GM23338 (cell line): ENCODE measurements around the gene ANKRD31. TPM values are rescaled to one million over a fixed set of nuclear protein-coding genes. Genes with fewer than 3 reads are reported as not detected.

ENCODE experiments used
- ATAC-seq: fragments of 200-7000 bp; cut with Tn5 transposase; 3 replicates; pipeline ENCODE4 v1.9.1; 2020
- DNase-seq: peaks from one replicate; pipeline ENCODE4 v3.0.0-alpha.2; 2015; ENCODE audit warnings: low spot score
- H2AFZ ChIP-seq: fragments of 200-600 bp; sonication (generic); 2 replicates; pipeline ENCODE4 v1.8.0; 2016; ENCODE audit warnings: antibody characterized with exemption, mild to moderate bottlenecking, moderate library complexity
- H3F3A ChIP-seq: fragments of 200-600 bp; sonication (generic); replicated peaks from 2 replicates; pipeline ENCODE4 v1.8.0; 2017; ENCODE audit warnings: antibody characterized with exemption, mixed run types, low read depth
- H3K27ac ChIP-seq: fragments of 200-600 bp; sonication (generic); 2 replicates; pipeline ENCODE4 v1.6.1; 2016; ENCODE audit warnings: low read depth
- H3K27me3 ChIP-seq: fragments of 200-600 bp; sonication (generic); 2 replicates; pipeline ENCODE4 v1.8.0; 2016; ENCODE audit warnings: mild to moderate bottlenecking, mixed run types, moderate library complexity; ENCODE audit not compliant: insufficient read depth
- H3K36me3 ChIP-seq: fragments of 200-600 bp; sonication (generic); 2 replicates; pipeline ENCODE4 v1.8.0; 2016; ENCODE audit warnings: mild to moderate bottlenecking; ENCODE audit not compliant: insufficient read depth
- H3K4me1 ChIP-seq: fragments of 200-600 bp; sonication (generic); 2 replicates; pipeline ENCODE4 v1.8.0; 2016; ENCODE audit warnings: mild to moderate bottlenecking, moderate library complexity; ENCODE audit not compliant: insufficient read depth
- H3K4me2 ChIP-seq: fragments of 200-600 bp; sonication (generic); 2 replicates; pipeline ENCODE4 v1.7.1; 2017; ENCODE audit warnings: mixed run types
- H3K4me3 ChIP-seq: fragments of 200-600 bp; sonication (generic); 2 replicates; pipeline ENCODE4 v1.6.1; 2016; ENCODE audit warnings: mixed run types
- H3K79me2 ChIP-seq: fragments of 200-600 bp; sonication (generic); replicated peaks from 2 replicates; pipeline ENCODE4 v1.8.0; 2017; ENCODE audit warnings: mild to moderate bottlenecking; ENCODE audit not compliant: insufficient read depth
- H3K9me2 ChIP-seq: fragments of 200-600 bp; sonication (generic); 2 replicates; pipeline ENCODE4 v1.8.0; 2017; ENCODE audit not compliant: insufficient read depth
- H4K20me1 ChIP-seq: fragments of 200-600 bp; sonication (generic); replicated peaks from 2 replicates; pipeline ENCODE4 v1.8.0; 2017; ENCODE audit warnings: mild to moderate bottlenecking; ENCODE audit not compliant: insufficient read depth
- H3K27ac Mint-ChIP-seq: 2 replicates; pipeline ENCODE4 v1.8.0; 2020; ENCODE audit warnings: inconsistent platforms, mild to moderate bottlenecking, moderate library complexity, mixed read lengths
- H3K27me3 Mint-ChIP-seq: 3 replicates; pipeline ENCODE4 v1.8.0; 2022; ENCODE audit warnings: low read depth, mild to moderate bottlenecking, moderate library complexity, mixed read lengths, inconsistent platforms; ENCODE audit not compliant: insufficient read depth, poor library complexity
- H3K36me3 Mint-ChIP-seq: 3 replicates; pipeline ENCODE4 v1.8.0; 2021; ENCODE audit warnings: low read depth, mild to moderate bottlenecking, inconsistent platforms, moderate library complexity, mixed read lengths
- H3K4me1 Mint-ChIP-seq: 3 replicates; pipeline ENCODE4 v1.8.0; 2020; ENCODE audit warnings: mild to moderate bottlenecking, inconsistent platforms, mixed read lengths
- H3K4me3 Mint-ChIP-seq: 3 replicates; pipeline ENCODE4 v1.8.0; 2021; ENCODE audit warnings: moderate library complexity, mild to moderate bottlenecking, inconsistent platforms, mixed read lengths
- H3K9me3 Mint-ChIP-seq: 3 replicates; pipeline ENCODE4 v1.8.0; 2020; ENCODE audit warnings: moderate library complexity, mild to moderate bottlenecking, inconsistent platforms, mixed read lengths
- CREB1 ChIP-seq: fragments of 250-450 bp; sonication (Bioruptor Pico); IDR thresholded peaks from 2 replicates; pipeline ENCODE4 v1.5.0; 2020; ENCODE audit warnings: low read depth, mild to moderate bottlenecking, moderate library complexity
- EZH2 ChIP-seq: fragments of 200-600 bp; sonication (generic); IDR thresholded peaks from one replicate; pipeline ENCODE4 v1.8.0; 2017; ENCODE audit warnings: antibody characterized with exemption, mild to moderate bottlenecking, low read depth; ENCODE audit not compliant: unreplicated experiment
- EZH2phosphoT487 ChIP-seq: fragments of 200-600 bp; sonication (generic); IDR thresholded peaks from one replicate; pipeline ENCODE4 v1.8.1; 2018; ENCODE audit warnings: antibody characterized with exemption; ENCODE audit not compliant: unreplicated experiment
- JUNB ChIP-seq: IDR thresholded peaks from one replicate; pipeline ENCODE4 v1.6.1; 2016; ENCODE audit warnings: antibody characterized with exemption; ENCODE audit not compliant: unreplicated experiment
- NANOG ChIP-seq: IDR thresholded peaks from 2 replicates; pipeline ENCODE4 v1.6.1; 2016; ENCODE audit warnings: antibody characterized with exemption, borderline replicate concordance
- POLR2AphosphoS5 ChIP-seq: IDR thresholded peaks from 2 replicates; pipeline ENCODE4 v1.6.1; 2016; ENCODE audit warnings: antibody characterized with exemption, low read depth
- STAT1 ChIP-seq: IDR thresholded peaks from one replicate; pipeline ENCODE4 v1.6.1; 2016; ENCODE audit warnings: antibody characterized with exemption; ENCODE audit not compliant: unreplicated experiment
- ZNF114 ChIP-seq: fragments of 250-450 bp; sonication (Bioruptor Pico); IDR thresholded peaks from 2 replicates; pipeline ENCODE4 v1.5.0; 2020; ENCODE audit warnings: mild to moderate bottlenecking, moderate library complexity
- ZNF331 ChIP-seq: fragments of 250-450 bp; sonication (Bioruptor Pico); IDR thresholded peaks from 2 replicates; pipeline ENCODE4 v1.5.0; 2020; ENCODE audit warnings: low read depth, mild to moderate bottlenecking, moderate library complexity
- polyA plus RNA-seq: library from polyadenylated mRNA; unstranded; fragments of >200 nt; fragmentation: Nextera tagmentation; extraction: Ambion mirVana; gene quantifications from 2 replicates; pipeline ENCODE4 v1.2.1, GENCODE V29; 2016
- total RNA-seq: library from RNA; depleted of rRNA; stranded (reverse); fragments of >200 nt; shearing (Covaris generic); gene quantifications from 2 replicates; pipeline ENCODE4 v1.2.3, GENCODE V29; 2014
- TF ChIP-seq, protein P1 (sequence below): IDR thresholded peaks from one replicate; pipeline ENCODE4 v1.6.1; 2018; ENCODE audit warnings: antibody characterized with exemption; ENCODE audit not compliant: unreplicated experiment
- TF ChIP-seq, protein P2 (sequence below): IDR thresholded peaks from 2 replicates; pipeline ENCODE4 v1.6.1; 2016; ENCODE audit warnings: antibody characterized with exemption
- TF ChIP-seq, protein P3 (sequence below), 2 experiments: fragments of 200-600 bp in 1 of 2; sonication (generic) in 1 of 2; conservative IDR thresholded peaks; 2 replicates each; pipeline versions ENCODE4 v1.5.1 to v1.6.1; 2016 to 2017; ENCODE audit warnings: antibody characterized with exemption in 2 of 2, low read depth in 2 of 2, mild to moderate bottlenecking in 2 of 2, moderate library complexity in 1 of 2

The ANKRD31 gene
- total and polyA plus RNA-seq, 2 experiments from 2014 or later, result 0.18 to 0.59 TPM

DNA sequence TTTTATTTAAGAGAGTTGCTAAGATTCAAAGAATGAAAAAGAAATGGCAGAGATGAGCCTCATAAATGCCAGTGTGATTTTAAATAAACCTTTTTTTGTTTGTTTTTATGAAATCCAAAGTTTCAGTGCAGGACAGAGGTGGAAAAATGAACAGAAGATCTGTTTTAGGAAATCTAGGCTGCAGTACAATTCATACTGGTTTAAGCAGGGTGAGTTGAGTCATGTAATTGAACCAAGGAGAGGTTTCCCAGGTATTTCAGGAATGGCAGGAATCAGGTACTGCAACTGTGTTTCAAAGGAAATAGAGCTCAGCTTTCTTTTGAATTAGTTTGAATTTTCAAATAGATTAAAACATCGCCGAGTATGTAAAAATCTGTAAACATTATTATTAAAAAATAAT lies 3.0 kb upstream of the ANKRD31 start (continued):
- TF ChIP-seq, protein P1, sequence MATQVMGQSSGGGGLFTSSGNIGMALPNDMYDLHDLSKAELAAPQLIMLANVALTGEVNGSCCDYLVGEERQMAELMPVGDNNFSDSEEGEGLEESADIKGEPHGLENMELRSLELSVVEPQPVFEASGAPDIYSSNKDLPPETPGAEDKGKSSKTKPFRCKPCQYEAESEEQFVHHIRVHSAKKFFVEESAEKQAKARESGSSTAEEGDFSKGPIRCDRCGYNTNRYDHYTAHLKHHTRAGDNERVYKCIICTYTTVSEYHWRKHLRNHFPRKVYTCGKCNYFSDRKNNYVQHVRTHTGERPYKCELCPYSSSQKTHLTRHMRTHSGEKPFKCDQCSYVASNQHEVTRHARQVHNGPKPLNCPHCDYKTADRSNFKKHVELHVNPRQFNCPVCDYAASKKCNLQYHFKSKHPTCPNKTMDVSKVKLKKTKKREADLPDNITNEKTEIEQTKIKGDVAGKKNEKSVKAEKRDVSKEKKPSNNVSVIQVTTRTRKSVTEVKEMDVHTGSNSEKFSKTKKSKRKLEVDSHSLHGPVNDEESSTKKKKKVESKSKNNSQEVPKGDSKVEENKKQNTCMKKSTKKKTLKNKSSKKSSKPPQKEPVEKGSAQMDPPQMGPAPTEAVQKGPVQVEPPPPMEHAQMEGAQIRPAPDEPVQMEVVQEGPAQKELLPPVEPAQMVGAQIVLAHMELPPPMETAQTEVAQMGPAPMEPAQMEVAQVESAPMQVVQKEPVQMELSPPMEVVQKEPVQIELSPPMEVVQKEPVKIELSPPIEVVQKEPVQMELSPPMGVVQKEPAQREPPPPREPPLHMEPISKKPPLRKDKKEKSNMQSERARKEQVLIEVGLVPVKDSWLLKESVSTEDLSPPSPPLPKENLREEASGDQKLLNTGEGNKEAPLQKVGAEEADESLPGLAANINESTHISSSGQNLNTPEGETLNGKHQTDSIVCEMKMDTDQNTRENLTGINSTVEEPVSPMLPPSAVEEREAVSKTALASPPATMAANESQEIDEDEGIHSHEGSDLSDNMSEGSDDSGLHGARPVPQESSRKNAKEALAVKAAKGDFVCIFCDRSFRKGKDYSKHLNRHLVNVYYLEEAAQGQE, result no peak
- TF ChIP-seq NANOG (no peak), CREB1 (no peak), POLR2AphosphoS5 (no peak), EZH2 (no peak)
- TF ChIP-seq, protein P2, sequence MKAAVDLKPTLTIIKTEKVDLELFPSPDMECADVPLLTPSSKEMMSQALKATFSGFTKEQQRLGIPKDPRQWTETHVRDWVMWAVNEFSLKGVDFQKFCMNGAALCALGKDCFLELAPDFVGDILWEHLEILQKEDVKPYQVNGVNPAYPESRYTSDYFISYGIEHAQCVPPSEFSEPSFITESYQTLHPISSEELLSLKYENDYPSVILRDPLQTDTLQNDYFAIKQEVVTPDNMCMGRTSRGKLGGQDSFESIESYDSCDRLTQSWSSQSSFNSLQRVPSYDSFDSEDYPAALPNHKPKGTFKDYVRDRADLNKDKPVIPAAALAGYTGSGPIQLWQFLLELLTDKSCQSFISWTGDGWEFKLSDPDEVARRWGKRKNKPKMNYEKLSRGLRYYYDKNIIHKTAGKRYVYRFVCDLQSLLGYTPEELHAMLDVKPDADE, result no peak
- TF ChIP-seq, protein P3, sequence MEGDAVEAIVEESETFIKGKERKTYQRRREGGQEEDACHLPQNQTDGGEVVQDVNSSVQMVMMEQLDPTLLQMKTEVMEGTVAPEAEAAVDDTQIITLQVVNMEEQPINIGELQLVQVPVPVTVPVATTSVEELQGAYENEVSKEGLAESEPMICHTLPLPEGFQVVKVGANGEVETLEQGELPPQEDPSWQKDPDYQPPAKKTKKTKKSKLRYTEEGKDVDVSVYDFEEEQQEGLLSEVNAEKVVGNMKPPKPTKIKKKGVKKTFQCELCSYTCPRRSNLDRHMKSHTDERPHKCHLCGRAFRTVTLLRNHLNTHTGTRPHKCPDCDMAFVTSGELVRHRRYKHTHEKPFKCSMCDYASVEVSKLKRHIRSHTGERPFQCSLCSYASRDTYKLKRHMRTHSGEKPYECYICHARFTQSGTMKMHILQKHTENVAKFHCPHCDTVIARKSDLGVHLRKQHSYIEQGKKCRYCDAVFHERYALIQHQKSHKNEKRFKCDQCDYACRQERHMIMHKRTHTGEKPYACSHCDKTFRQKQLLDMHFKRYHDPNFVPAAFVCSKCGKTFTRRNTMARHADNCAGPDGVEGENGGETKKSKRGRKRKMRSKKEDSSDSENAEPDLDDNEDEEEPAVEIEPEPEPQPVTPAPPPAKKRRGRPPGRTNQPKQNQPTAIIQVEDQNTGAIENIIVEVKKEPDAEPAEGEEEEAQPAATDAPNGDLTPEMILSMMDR (conservative IDR thresholded peaks at IDR 0.05; ENCODE audit: low read depth in 2 of 2), result no peak

DNA sequence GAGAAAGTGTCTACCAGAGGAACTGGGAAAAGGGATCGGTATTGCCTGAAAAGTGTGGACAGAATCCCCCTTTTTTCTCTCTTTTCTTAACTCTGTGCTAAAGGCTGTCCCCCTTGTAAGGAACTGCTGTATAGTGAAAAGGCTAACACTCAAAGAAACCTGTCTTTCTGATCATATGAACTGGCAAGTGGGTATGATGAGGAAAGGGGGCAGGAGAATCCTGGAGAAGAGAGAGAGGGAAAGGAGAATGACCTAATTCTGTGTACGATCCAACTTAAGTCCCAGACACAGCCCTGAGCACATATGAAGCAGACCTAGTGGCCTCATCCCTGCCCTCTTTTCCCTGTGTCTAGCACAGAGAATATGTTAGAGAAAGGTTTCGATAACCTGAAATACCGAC lies 967 bp downstream of the ANKRD31 start:
- H3K4me1 ChIP-seq, result peaks cover 13% of the 10 kb centered on the region
- peak overlapping the region; percentile 53; the same call in 1 of the 2 replicates for H2AFZ ChIP-seq
- no peaks in the 10 kb centered on the region for H3K27me3 ChIP-seq
- Mint-ChIP-seq H3K36me3 (no peaks in the 10 kb centered on the region), H3K27me3 (no peaks in the 10 kb centered on the region), H3K4me3 (0 out of 3 replicates have a peak overlapping the region, but pooled peaks have one; percentile 38), H3K9me3 (no peaks in the 10 kb centered on the region), H3K27ac (no peak overlapping the region), H3K4me1 (peaks cover 31% of the 10 kb centered on the region)
- ATAC-seq (no peak), DNase-seq (no peak)
- no peak overlapping the region for H3K27ac ChIP-seq
- peak overlapping the region; percentile 78; the same call in 1 of the 2 replicates for H3K4me2 ChIP-seq
- H3K9me2 ChIP-seq, result no peaks in the 10 kb centered on the region
- no peak overlapping the region for H3K4me3 ChIP-seq
- H3F3A ChIP-seq, result no peaks in the 10 kb centered on the region
- H4K20me1 ChIP-seq, result no peaks in the 10 kb centered on the region
- H3K79me2 ChIP-seq, result no peaks in the 10 kb centered on the region
- no peaks in the 10 kb centered on the region for H3K36me3 ChIP-seq
- TF ChIP-seq JUNB (no peak), NANOG (no peak), STAT1 (no peak), ZNF114 (no peak), EZH2 (no peak), CREB1 (no peak), EZH2phosphoT487 (no peak), ZNF331 (no peak)
- TF ChIP-seq, protein P3 (conservative IDR thresholded peaks at IDR 0.05; ENCODE audit: low read depth in 2 of 2), result no peak
- TF ChIP-seq, protein P1, result no peak
